Eye (tissue), 1 donor: ENCODE measurements around the gene CCNC.

ENCODE experiments used
- DNase-seq: peaks from one replicate; pipeline ENCODE4 v3.0.0-alpha.2; 2015

Gene CCNC, protein sequence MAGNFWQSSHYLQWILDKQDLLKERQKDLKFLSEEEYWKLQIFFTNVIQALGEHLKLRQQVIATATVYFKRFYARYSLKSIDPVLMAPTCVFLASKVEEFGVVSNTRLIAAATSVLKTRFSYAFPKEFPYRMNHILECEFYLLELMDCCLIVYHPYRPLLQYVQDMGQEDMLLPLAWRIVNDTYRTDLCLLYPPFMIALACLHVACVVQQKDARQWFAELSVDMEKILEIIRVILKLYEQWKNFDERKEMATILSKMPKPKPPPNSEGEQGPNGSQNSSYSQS

DNA sequence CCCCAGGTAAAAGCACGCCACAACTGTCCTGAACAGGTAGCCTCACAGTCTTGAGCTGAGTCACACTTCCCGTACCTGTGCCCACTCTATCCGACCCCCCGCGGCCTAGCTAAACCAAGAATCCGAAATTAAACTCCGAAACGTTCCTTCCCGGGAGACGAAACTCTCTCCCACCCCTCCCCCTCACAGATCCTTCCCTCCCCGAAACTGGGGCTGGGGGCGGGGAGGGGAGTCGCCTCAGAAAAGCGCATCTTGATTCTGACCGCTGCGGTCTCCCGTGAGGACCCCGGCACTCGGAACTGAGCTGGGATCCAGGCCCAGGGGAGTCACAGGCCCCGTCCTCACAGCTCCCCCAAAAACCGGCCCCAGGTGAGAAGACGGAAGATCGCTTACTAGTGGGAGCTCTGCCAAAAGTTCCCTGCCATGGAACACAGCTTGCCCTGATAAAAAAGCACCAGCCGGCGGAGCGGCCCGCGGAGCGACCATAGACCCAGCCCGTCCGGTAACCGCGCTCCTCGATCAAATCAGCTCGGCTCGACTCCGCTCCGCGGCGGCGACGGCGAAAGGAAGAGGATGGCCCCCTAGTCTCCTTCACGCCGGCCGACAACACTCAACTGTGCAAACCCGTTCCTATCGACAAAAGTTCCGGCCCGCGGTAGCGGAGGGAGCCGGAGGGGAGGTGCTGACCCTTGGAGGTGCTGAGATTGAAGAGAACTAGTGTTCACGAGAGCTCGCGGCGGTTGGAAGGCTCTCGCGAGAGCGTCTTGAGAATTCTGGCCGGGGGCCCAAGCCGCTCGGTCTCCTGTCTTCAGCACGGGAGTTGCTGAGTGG, at the start of gene CCNC:
Gene CCNC, minus strand, starts transcription at position 558 of the 831 bp plus-strand sequence. Its CDS starts 133 bp downstream, at position 425.
- peak; percentile 97 for DNase-seq

DNA sequence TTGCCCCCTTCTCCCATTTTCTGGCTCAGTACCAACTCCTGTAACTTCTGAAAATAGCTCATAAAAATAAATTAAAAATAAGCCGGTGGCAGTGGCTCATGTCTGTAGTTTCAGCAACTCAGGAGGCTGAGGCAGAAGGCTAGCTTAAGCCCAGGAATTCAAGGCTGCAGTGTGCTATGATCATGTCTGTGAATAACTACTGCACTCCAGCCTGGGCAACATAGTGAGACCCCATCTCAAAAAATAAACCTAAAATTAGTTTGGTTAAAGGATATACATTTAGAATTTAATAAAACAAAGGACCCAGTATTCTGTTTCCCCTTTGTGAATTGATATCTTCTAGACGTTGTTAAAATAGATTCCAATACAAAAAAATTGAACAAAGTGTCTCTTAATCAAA, 48.7 kb upstream of the CCNC start:
- no peak for DNase-seq

DNA sequence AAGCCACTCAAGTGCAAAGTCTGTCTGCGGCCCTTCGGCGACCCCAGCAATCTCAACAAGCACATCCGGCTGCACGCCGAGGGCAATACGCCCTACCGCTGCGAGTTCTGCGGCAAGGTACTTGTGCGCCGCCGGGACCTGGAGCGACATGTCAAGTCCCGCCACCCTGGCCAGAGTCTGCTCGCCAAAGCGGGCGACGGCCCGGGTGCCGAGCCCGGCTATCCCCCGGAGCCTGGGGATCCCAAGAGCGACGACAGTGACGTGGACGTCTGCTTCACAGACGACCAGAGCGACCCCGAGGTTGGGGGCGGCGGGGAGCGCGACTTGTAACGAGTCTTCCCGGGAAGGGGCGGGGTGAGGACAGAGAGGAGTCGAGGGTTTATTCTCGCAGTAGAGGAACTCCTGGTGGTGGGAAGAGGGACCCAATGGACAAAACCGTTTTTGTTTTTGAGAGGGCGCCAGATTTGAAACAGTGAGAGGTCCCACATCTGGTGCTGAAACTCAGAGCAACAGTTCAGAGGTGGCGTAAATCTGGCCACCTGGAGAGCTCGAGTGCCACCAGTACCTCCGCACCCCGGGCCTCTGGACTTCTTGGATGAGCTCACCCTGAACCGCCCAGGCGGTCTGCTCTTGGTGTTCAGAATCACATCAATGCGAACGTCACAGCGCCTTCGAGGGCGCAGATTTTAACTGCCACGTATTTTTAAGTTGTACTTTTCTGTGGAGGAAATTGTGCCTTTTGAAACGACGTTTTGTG, 46.1 kb upstream of the CCNC start:
- peak; percentile 76 for DNase-seq

DNA sequence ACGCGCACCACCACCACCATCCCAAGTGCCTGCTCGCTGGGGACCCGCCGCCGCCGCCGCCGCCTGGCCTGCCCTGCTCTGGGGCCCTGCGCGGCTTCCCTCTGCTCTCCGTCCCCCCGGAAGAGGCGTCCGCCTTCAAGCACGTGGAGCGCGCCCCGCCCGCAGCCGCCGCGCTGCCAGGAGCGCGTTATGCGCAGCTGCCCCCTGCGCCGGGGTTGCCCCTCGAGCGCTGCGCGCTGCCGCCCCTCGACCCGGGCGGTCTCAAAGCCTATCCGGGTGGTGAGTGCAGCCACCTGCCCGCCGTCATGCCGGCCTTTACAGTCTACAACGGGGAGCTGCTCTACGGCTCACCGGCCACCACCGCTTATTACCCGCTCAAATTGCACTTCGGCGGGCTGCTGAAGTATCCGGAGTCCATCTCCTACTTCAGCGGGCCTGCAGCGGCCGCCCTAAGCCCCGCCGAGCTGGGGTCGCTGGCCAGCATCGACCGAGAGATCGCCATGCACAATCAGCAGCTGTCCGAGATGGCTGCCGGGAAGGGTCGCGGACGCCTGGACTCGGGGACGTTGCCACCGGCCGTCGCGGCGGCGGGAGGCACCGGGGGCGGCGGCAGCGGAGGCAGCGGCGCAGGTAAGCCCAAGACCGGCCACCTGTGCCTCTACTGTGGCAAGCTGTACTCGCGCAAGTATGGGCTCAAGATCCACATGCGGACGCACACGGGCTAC, 45.4 kb upstream of the CCNC start:
- peak; percentile 75 for DNase-seq

DNA sequence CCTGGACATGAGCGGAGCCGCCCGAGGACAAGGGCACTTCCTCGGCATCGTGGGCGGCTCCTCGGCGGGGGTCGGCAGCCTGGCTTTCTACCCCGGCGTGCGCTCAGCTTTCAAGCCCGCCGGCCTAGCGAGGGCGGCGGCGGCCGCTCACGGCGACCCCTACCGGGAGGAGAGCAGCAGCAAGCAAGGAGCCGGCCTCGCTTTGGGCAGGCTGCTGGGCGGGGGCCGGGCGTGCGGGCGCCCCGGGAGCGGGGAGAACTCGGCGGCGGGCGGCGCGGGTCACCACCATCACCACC, 44.9 kb upstream of the CCNC start:
- DNase-seq, result peak; percentile 78

DNA sequence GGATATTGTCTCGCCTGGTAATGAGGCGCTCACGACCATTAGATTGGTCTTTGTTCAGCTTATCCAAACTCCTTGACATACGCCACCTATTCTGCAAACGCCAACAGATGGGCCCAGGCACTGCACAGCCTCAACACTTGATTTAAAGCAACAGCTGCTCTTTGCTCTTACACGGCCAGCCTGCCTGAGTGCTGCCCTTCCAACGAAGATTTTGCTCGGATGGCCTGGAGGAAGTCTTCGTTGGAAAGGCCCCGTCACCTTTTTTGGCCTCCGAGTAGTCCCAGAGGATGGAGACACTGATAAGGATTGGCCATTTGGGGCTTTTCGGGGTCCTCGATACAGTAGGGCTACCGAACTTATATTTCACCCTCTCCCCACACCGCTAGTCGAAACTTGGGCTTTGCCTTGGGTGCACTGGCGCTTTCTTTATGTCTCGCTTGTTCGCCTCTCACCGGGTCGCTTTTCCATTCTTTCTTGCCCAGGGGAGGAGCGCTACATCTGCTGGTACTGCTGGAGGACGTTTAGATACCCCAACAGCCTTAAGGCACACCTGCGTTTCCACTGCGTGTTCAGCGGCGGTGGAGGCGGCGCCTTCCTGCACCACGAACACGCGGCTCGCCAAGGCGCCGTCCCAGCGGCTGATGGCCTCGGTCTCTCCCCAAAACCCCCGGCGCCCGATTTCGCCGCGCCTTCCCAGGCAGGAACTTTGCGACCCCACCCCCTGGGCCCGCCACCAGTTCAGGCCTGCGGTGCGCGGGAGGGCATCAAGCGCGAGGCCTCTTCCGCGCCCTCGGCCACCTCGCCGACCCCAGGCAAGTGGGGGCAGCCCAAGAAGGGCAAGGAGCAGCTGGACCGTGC, 44.3 kb upstream of the CCNC start:
- peak; percentile 68 for DNase-seq

DNA sequence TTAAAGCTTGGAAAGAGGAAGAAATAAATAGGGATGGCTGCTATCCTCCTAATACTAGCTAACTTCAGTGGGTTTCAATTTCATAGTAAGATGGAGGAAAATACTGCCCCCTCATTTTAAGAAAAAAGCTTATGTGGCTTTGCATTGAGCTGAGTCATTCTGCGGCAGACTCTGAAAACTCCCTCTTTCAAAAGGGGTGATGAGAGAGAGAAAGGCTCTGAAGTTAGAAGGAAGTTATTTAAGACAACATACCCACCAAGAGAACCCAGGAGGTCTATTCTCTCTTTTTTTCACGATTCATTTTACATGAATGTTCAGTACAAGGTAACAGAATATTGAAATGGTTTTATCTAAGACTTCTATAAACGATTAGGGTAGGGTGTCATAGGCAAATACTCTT, 42.7 kb upstream of the CCNC start:
- DNase-seq, result no peak

DNA sequence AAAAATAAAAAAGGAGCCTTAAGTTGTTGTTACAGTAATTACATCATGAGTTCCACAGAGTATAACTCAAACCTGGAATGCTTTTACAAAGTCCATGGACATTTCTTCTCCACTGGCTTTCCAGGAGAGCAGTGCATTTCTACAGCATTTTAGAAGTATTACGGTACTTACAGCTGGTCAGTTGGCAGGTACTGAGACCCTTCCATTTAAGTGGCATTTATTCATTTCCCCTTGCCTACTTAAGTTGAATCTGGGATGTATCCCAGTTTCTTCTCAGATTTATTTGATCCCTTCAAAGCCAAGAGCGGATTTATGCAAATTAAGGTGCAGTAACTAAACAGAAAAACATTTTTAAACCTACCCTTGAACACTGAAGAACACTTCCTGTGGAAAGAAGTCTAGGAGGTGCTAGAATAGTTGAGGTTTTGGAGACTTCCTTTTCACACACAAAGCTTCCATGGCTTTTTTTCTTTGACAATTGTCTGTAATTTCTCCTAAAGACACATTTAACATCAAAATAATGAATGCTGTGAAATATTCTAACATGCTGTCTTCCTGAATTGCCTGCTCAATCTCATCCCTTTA, 41.5 kb upstream of the CCNC start:
- DNase-seq, result no peak

DNA sequence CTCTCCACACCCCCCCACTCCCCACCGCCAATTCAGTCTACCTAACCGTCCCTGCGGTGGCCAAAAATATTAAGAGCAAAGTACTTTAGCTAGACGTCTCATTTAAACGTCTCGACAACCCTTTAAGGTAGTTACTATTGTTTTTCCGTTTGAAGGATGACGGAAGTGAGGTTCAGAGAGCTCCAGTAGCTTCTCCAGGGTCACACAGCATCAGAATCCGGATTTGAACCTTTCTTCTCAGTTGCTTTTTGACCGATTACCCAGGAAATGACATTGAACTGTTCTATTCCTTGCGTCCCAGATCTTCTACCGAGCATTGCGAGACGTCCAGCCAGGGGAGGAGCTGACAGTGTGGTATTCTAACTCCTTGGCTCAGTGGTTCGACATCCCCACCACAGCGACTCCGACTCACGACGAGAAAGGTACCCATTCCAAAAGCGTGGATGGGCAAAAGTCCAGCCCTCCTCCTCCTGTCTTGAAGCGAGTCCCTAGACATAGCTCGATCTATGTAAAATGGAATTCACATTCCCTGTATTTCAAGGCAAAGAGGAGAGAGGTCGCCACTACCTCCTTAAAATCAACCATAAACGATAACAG, 40.5 kb upstream of the CCNC start:
- DNase-seq, result no peak

DNA sequence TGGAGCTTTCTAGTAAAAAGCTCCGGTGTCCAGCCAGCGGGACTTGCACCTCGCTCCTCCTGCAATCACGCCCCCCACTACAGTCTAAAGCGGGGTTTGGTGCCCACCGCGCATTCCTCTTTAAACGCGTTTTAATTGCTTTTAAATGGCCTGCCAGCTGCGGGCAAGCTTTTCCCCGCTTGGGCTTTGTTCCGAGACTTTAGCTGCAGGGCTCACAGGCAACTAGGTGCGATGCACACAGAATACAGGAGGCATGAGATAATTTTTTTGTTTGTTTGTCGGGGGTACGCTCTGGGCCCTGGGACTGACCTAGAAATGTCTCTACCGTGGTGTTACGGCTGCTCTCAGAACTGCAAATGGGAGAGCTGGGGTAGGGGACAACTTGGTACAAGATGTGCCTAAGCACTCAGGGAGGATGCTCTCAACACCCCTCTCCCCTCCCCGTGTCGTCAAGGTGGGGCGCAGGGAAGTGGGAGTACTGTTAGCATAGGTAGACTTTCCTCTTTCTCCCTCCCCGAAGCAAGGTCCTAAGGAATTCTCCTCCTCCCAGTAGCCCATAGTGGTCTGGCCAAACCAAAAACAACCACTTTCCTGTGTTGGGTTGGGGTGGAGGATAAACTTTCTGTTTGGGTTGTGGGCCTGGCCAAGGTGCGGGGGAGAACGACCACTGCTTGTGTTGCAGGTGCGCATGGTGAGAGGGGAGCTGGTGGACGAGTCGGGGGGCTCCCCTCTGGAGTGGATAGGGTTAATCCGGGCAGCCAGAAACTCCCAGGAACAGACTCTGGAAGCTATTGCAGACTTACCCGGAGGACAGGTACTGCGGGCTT, 39.8 kb upstream of the CCNC start:
- no peak for DNase-seq

DNA sequence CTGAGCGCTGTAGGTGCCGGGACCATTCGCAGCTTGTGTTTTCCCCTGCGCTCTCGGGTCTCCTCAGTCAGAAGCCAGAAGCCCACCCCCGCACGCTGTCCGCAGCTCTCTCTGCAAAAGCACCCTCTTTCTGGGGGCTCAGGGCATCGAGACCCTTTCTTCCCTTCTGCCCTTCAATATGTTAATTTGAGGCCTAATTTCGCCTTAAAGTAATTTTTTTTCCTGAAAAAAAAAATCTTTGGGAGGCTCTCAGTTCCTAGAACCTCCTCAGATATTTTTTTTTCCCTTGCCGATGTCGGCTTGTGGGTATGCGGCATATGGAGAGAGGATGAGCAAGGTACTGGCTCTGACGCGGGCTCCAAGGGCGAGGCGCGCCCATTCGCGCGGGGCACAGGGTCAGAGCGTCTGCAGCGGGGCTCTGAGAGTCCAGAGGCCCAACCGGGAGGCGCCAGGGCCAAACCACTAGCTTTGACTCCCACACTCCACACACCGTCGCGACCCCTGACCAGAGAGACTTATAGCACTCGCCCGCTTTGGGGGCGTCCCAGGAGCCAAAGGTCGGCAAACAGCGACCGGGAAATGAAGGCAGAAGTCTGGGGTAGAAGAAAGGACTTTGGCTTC, 39.1 kb upstream of the CCNC start:
- DNase-seq, result peak; percentile 51

DNA sequence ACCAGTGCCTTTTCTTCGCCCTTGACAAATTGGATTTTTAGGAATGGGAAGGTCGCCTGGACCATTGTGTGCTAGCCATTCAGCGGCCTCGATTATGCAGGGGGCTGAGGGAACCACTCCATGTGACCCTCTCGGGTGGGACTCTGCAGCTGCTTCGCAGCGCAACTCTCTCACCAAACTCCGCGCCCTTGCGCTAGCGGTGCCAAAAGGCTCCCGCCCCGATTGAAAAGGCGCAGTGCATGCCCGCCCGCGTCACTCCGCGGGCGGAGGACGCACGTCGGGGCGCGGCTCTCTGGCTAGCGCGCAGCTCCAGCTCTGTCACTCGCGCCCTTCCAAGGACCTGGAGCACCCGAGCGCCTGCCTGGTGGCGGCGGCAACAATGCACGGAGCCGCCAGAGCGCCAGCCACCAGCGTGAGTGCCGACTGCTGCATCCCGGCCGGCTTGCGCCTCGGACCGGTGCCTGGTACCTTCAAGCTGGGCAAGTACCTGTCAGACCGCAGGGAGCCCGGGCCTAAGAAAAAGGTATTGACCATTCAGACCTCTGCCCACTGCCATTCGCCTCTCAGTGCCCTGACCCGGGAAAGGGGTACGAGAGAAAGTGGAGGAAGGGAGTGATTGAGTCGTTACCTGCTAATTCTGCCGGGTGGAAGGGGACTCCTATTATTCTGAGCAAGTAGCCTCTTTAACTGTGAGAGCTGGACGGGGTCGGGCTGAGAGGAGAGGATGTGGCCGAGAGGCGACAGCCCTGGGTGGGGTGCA, 38.4 kb upstream of the CCNC start, which contains the start of gene PRDM13:
Gene PRDM13, plus strand, starts transcription at position 178 of the 760 bp plus-strand sequence. Its CDS starts 202 bp downstream, at position 380.
- peak; percentile 72 for DNase-seq

DNA sequence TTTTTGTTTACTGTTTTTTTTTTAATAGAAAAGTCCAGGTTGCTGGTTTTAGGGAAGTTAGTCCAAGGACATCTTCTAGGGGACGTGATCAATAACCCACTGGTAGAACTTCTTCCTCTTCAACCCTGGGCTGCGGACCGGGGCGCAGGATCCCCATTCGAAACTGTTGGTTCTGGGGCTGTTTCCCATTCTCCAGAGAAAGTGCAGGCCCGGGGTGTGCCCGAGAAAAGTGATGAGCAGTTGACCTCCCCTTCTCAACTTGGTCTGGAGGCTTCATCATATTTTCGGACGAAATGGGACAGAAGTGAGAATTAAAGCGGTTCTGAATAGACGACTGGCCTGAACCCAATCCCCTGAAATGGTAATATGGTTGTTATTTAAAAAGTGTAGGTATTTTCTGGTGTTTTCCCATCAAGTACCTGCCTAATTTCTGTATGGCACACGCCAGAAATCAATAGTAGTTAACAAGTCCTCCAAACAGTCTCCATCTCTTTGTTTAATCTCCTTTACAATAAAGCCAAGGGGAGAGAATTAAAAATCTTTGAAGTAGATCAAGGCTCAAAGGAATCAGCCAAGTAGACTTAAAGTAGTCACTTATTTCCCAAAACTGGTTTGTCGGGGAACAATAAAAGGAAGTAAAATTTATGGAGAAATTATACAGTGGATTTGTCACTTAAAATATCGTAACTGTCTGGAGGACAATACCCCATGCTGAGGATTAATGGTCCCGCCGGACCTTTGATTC, 37.6 kb upstream of the CCNC start:
- no peak for DNase-seq

DNA sequence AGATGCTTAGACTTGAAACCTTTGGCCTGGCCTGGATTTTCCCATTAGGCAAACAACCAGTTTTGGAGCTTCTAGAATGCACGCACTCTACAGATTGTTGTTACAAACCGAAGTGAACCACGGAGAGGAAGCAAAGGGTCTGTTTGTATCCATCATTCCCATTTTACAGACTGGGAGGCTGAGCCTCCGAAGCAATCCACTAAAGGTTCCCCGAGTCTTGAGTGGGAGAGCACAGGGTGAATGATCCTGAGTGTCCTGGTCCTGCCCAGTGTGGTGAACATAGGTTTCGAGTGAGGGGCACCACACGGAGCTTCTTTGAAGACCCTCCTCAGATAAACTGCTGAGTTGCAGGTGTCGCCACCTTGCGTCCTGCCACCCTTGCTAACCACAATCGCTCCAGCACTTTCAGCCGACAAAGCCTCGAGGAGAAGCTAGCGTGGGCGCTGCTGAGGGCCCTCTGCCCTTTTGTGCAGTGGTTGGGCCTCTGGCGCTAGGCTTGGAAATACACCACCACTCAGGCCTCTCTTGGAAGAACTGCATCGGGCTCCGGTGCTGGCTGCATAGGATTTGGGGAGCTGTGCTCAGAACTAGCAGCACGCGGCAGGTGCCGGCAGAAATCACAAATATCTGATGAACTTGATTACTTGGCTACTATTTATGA, 36.7 kb upstream of the CCNC start:
- peak; percentile 58 for DNase-seq

DNA sequence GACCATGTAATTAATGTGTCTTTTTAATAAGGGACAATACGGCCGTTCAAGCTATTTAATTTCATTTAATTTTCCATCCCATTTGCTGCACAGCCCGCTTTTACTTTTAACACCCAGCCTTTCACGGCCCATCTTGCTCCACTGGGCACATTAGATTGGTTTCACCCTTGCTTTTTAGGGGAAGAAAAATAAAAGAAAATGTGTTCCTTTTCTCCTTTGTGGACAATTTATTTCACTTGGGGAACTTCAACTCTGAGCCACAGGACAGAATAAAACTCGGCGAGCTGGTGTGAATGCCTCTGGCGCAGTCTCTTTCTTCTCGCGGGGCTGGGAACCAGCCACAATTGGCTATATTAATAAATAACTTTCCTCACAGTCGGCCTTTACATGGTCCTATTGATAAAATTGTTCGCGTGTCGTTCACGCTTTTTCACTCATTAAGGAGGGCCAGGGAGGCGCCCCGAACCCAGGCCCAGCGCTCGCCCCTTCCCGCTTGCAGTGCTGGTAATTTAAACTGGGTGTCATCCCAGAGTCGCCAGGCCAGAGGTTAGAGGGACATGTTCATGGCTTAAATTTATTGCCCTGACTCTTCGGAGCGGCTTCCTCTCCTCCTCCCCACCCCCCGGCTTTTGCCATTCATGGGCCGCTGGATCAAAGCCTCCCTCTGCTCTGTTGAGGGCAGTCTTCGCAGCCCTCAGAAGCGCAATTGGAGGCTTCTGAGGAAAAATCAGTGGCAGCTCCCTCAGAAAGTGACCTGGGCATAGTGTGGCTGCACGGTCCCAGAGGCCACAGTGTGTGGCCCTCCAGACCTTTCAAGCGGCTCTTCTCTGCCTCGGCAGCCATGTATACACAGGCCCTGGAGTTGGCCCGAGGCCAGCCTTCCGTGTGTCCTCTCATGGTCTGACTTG, 36.0 kb upstream of the CCNC start:
- no peak for DNase-seq

DNA sequence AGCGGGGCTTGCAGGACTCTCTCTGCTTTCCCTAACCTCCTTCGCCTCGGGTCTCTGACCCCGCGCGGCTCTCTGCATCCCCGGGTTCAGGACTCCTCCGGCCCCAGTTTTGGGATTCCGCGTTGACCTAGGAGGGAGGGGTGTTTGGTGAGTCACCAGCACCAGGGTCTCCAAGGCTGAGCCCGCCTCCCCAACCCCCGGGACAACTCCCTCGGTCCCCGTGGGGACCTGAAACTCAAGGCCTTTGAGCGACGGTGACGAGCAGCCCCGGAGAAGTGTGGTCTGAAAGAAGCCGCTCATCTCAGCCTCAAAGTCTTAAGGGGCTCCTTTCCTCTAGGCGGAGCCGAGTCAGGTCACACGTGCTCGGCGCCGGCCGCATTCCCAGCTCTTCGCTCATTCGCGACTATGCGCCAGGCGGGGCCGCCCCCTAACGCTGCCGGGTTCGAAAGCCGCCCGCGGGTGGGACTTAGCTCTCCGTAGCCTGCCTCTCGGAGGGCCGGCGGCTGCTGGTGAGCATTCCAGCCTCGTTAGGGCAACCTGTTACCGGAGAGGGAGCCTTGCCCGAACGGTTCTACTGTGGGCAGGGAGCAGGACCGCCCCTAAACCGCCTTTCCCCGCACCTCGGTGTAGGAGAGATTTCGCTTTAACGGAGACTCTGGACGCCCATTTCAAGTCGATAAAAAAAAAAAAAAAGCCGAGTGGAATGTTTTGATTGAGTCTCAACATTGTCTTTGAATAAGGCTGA, 35.1 kb upstream of the CCNC start:
- DNase-seq, result peak; percentile 89
